Hippocampal formation (tissue), 2 donors: Measurements from ENCODE around the gene BRI3BP.
"Not testable (repeated sequence)": the region's sequence is repeated elsewhere in the genome, so short reads cannot be mapped to it uniquely, and the experiment has no call there.

Experiments used
- DNase-seq, 2 donors: peaks; one replicate each; lab custom pipeline; 2025; lab: John Stamatoyannopoulos, UW

The BRI3BP gene

GRCh38 chr12:124972211-124972610 lies 21.2 kb upstream of the BRI3BP start:
- DNase-seq = no peak

DNA sequence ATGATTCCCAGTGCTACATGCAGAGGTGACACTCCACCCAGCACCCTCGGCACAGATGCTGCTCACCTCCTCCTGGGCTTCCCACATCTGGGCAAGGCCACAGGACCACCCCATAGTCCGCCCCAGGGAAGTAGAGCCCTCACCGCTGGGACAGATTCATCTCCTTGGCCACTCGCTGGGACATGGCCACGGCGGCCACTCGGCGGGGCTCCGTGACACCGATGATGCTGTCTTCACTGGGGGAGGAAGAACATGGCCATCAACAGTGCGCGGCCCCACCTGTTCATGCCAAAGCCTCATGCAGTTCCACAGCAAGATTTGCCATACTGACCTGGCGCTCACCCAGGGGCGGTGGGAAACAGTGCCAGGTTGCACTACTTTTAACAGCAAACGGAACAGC lies 18.2 kb upstream of the BRI3BP start:
- DNase-seq = no peak

DNA sequence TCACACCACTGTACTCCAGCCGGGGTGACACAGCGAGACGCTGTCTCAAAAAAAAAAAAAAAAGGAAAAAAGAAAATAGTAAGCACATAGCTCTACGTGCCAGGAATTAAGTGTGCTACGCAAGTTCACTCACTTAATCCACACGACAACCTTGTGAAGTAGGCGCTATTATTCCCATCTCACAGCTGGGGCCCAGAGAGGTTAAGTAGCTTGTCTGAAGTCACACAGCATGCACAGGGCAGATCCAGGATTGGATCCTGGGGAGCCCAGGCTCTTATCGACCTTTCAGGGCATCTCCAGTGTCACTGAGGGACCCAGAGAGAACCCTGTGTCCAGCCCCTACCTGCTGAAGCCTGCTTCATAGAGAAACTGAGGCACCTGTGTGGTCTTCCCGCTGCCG lies 16.4 kb upstream of the BRI3BP start:
- DNase-seq = no peak

DNA sequence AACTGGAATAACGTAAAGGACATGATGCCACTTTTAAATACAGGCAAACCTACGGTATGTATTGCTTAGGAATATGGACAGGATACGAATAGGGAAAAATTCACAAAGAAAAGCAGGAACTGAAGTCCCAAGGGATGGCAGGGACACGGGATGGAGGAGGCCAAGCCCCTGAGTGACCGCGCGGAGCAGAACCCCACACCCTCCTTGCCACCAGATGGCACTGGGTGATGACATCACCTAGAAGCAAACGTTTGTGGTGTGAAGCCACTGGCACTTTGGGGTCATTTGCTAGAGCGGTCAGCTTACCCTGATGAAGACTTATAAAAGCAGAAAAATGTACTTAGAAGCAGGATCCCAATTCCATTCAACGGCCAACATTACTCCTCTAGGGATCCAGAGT lies 13.9 kb upstream of the BRI3BP start:
- DNase-seq = peak in 1 of 2 donors; percentile 17

GRCh38 chr12:124980098-124980892 lies 13.2 kb upstream of the BRI3BP start:
- no peak for DNase-seq

DNA sequence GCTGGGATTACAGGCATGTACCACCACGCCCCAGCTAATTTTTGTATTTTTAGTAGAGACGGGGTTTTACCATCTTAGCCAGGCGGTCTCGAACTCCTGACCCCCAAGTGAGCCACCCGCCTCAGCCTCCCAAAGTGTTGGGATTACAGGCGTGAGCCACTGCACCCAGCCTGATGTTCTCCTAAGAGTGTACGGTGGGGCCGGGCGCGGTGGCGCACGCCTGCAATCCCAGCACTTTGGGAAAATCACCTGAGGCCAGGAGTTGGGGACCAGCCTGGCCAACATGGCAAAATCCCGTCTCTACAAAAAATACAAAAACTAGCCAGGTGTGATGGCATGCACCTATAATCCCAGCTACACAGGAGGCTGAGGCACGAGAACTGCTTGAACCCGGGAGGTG lies 6.6 kb upstream of the BRI3BP start:
- DNase-seq = not testable (repeated sequence)

DNA sequence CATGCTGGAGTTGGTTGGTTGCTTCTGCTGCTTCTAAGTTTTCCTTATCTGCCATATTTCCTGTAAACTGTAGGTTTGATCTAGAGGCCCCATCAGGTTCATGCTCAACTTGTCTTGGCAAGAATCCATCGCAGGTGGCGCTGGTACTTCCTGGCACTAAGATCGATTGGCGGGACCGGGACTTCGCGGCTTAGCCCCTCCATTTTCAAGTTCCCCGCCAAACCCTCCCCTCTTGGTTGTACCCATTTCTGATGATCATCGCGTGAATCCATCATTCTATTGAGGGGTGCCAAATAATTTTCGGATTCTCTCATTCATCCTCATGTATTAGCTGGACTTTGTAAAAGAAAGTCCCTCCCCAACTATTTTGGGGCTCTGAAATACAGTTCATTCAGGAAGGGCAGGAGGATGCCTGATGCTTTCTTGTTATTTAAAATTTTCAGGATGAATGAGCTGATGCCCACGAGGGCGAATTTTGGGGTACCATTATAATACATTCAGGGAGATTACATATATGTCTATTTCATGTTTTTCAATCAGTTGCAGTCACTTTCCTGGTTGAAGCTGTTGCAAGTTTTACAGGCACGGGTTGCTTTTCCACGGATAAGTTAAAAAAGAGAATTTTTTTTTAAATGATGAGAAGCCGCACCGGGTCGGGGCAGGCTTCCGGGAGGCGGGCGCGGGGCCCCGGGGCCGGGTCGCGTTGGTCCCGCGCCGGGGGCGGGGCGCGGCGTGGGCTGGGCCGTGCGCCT lies 395 bp upstream of the BRI3BP start:
- peak; percentile 11 to 32 for DNase-seq

- DNase-seq = peak in 1 of 2 donors; percentile 13
Observed at GRCh38 chr12:124994437-124994975, 1.1 kb downstream of the BRI3BP start.

DNA sequence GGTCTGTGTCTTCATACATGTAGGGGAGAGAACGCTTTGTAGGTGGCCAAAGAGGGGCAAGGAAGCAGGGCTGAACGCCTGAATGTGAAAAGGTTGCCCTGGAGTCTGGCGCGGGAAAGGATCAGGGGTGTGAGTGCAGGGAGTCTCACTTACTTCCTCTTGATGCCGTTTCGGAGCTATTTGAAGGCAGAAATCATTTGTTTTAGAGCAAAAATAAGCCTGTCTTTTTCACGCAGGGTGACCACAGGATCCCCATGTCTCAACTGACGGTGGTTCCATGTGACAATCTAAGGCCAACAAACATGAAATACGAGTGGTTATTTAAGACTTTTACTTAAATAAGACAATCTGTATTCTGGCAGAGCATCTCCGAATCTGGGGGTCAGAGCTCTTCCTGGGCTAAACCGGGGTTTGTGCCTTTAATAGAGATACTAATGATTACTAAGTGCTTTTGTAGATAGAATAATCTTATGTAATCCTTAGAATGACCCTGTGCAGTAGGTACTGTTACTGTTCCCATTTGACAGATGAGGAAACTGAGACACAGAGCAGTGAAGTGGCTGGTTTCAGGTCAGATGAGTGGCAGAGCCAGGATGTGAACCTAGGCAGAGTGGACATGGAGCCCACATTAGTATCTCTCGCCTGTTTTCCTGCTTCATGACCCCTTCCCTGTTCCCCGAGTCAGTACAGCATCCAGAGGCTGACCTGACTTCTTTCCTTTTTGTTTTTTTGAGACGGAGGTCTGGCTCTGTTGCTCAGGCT lies 1.9 kb downstream of the BRI3BP start:
- no peak for DNase-seq

GRCh38 chr12:124998705-124999104 lies 5.3 kb downstream of the BRI3BP start:
- no peak for DNase-seq

- DNase-seq = no peak
Observed at GRCh38 chr12:125001636-125002035, 8.2 kb downstream of the BRI3BP start.

DNA sequence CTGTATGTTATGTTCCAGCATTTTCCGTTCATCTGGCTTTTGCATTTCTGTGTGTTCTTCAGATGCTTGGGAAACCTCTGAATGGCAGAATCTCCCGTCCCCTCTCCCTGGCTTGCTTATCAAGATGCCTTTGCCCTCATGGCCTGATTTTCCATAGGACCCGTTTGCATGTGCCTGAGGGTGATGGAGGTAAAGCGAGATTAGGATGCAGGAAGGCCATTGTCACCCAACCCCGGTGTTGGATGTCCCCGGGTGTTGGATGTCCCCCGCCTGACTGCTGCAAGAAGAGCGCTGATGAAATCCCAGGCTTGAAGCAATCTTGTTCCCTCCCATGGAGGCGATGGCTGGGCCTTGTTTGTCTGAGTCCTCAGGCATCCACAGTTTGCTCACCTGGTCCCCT lies 9.6 kb downstream of the BRI3BP start:
- DNase-seq = no peak

DNA sequence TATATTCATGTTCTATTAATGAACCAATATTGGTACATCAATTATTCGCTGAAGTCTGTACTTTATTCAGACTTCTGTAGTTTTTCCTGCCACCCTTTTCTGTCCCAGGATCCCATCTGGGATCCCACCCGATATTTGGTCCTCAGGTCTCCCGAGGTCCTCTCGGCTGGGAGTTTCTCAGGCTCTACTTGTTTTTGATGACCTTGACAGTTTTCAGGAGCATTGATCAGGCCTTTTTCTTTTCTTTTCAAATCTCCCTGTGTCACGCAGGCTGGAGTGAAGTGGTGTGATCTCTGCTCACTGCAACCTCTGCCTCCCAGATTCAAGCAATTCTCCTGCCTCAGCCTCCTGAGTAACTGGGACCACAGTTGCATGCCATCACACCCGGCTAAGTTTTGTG lies 11.2 kb downstream of the BRI3BP start:
- DNase-seq = no peak

DNA sequence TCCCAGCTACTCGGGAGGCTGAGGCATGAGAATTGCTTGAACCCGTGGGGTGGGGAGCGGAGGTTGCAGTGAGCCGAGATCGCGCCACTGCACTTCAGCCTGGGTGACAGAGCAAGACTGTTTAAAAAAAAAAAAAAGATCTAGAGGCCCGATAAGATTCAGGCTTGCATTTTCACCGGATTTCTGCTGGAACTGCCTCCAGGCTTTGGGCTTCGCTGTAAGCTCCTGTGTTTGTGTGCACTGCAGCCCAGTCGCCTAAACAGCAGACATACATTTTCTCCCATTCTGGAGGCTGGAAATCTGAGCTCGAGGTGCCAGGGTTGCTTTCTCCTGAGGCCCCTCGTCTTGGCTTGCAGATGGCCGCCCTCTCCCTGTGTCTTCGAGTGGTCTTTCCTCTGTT lies 12.2 kb downstream of the BRI3BP start:
- DNase-seq = no peak

DNA sequence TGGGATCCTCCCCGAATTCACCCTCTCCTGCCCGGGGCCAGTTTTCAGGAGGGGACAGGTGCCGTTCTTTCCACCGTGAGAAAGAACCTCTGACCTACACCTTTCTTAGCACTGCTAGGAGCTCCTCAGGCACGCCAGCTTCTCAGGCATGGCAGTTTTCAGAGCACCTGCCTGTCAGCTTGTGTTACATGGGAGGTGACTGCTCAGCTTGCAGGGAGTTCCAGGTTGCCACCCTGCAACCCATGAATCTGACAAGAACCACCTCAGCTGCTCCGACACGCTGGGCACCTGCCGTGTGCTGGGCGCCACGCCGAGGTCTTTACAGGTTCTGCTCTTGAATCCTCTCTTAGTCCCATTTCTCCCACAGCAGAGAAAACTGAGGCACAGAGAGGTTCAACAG lies 12.9 kb downstream of the BRI3BP start:
- DNase-seq = no peak

DNA sequence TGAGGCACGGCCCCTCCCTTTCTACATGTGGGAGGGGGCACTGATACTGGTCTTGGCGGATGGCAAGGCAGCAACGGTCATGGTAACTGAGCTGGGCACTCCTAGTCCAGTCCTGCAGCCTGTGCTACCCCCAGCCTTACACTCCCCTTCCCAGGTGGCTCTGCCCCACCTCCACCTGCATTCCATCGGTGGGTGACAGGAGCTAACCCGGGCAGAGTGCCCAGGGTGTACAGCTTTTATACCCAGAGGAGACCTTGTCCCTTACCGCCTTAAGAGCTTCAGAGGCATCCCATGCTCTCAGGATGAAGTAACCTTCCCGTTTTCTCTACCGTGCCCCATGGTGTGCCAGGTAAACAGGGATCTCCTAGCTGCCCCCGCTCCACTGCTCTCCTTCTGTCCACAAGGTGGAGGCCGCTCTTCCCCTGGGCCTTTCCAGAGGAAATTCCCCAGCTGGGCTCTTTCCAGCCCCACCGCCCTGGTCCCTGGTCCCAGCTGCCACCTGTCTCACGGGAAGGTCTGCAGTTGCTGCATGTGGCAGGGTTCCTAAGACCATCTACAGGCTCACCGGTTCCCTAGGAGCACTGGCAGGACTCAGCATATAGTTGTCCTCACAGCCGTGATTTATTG lies 20.5 kb downstream of the BRI3BP start:
- no peak for DNase-seq

- no peak for DNase-seq
Observed at GRCh38 chr12:125014526-125014925, 21.1 kb downstream of the BRI3BP start.

- peak; percentile 41 to 63 for DNase-seq
Observed at GRCh38 chr12:125015680-125016310, 22.4 kb downstream of the BRI3BP start.

- no peak for DNase-seq
Observed at GRCh38 chr12:125017801-125018200, 24.4 kb downstream of the BRI3BP start.

DNA sequence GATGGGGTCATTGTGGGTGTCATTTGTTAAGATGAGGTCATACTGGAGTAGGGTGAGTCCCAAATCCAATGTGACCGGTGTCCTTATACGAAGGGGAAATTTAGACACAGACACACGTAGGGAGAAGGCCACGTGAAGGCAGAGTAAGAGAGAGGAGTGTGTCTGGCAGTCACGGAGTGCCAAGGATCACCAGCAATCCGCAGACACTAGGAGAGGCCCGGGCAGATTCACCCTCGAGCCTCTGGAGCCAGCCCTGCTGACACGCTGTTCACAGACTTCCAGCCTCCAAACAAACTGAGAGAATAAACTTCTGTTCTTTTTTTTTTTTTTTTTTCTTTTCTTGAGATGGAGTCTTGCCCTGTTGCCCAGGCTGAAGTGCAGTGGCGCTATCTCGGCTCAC lies 24.9 kb downstream of the BRI3BP start:
- no peak for DNase-seq

GRCh38 chr12:125021096-125021495 lies 27.7 kb downstream of the BRI3BP start:
- no peak for DNase-seq
